Measurements from ENCODE around the gene TNNT2. TPM values are rescaled to one million over a fixed set of nuclear protein-coding genes. Genes with fewer than 3 reads are reported as not detected.

TNNT2 gene
- total RNA-seq, 1 experiment from 2014 or later = 0.90 TPM

DNA sequence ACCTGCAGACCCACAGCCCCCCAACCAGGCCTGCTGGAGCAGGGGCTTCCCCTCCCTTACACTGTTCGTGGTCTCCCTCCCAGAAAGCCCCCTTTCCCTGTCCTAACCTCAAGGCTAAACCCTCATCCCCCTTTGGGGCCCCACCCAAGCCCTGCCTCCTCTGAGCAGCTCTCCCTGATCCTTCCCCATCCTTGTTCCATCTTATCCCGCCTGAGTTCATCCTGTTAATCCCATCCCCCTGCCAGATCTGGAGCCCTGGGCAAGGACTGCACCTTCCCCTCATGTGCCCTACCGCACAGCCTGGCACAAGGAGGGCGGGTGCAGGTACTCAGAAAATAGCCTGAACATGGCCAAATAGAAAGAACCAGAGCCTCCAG is 6.9 kb upstream of the TNNT2 start:
- intact Hi-C loops (cut with micrococcal nuclease; ENCODE audit: unreplicated experiment) = no loop called here
- DNase-seq (ENCODE audit: low spot score) = no peak
- ChIA-PET CTCF (no interaction called here), POLR2A (ENCODE audit: low non-redundant PET) (no interaction called here)
- no peaks in the 10 kb centered on the region for H3K27me3 ChIP-seq (replicated peaks; ENCODE audit: insufficient read depth, low read depth, low read length, poor library complexity)
- no peaks in the 10 kb centered on the region for H3K36me3 ChIP-seq (ENCODE audit: insufficient read depth, low read length, poor library complexity, severe bottlenecking)
- H3K9me3 ChIP-seq (ENCODE audit: low read depth, low read length, poor library complexity, severe bottlenecking) = no peaks in the 10 kb centered on the region
- TF ChIP-seq, protein P1, sequence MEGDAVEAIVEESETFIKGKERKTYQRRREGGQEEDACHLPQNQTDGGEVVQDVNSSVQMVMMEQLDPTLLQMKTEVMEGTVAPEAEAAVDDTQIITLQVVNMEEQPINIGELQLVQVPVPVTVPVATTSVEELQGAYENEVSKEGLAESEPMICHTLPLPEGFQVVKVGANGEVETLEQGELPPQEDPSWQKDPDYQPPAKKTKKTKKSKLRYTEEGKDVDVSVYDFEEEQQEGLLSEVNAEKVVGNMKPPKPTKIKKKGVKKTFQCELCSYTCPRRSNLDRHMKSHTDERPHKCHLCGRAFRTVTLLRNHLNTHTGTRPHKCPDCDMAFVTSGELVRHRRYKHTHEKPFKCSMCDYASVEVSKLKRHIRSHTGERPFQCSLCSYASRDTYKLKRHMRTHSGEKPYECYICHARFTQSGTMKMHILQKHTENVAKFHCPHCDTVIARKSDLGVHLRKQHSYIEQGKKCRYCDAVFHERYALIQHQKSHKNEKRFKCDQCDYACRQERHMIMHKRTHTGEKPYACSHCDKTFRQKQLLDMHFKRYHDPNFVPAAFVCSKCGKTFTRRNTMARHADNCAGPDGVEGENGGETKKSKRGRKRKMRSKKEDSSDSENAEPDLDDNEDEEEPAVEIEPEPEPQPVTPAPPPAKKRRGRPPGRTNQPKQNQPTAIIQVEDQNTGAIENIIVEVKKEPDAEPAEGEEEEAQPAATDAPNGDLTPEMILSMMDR (conservative IDR thresholded peaks at IDR 0.05; ENCODE audit: low read depth, low read length) = no peak
- no peak for TF ChIP-seq EZH2 (IDR thresholded peaks at IDR 0.05; ENCODE audit: borderline replicate concordance, low read depth, low read length, poor library complexity, severe bottlenecking)
- no peak overlapping the region for H3K4me3 ChIP-seq (ENCODE audit: low read depth, low read length, poor library complexity, severe bottlenecking)
- H3K4me1 ChIP-seq (ENCODE audit: insufficient read depth, low read length, poor library complexity, severe bottlenecking) = no peaks in the 10 kb centered on the region
- no peak overlapping the region for H3K27ac ChIP-seq (ENCODE audit: low read depth, low read length, poor library complexity, severe bottlenecking)
- BruUV-seq (replicated peaks) = no TSS peak

DNA sequence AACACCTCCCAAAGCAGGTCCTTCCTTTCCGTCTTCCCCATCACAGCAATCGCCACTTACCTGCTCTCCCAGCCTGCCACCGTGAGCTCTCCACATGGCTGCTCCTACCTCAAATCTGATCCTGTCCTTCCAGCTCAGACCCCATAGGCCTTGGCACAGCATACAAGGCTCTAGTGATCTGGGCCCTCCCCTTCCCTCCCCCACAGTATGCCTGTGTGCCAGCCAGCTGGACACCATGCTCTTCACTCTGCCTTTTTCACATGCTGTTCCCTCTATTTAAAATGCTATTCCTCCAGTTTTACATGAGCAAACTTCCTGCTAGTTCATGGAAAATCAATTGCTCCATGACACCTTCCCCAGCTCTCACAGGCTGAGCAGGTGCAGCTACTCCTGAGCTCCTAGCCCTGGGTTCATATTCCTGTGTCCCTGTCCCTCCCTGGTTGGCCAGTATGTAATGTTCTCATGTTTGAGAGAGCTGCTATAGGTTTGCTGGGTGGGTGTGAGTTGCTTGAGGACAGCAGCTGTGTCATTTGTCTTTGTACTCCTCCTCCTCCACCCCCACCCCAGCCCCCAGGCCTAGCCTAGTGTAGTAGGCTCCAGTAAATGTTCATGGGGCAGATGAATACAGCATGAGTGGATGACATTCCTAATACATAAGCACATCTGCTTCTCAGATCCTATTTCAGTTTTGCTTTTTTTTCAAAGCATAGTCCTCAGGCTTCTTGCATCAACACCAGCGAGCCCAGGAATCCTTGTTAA is 6.3 kb upstream of the TNNT2 start:
- POLR2A ChIA-PET (ENCODE audit: low non-redundant PET) = no interaction called here
- intact Hi-C loops (cut with micrococcal nuclease; ENCODE audit: unreplicated experiment) = no loop called here

DNA sequence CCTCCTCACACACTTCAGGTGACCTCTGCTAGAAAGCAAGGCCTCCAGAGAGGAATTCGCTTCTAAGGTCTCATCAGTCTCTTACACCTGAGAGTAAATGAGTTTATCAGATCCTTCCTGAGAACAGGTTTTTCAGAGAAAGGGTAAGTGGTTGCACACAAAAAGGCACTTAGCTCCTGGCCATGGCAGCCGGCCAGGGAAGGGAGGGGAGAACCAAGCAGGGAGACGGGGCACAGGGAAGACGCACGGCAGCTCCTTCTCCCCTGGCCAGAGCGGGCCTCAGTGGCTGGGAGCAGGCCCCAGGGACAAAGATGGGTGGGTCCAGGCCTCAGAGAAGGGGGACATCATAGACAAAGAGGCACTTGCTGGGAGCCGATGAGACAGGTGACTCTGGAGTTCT is 3.6 kb upstream of the TNNT2 start:
- H3K27ac ChIP-seq (ENCODE audit: low read depth, low read length, poor library complexity, severe bottlenecking) = no peak overlapping the region
- ChIA-PET POLR2A (ENCODE audit: low non-redundant PET) (no interaction called here), CTCF (no interaction called here)
- no peaks in the 10 kb centered on the region for H3K36me3 ChIP-seq (ENCODE audit: insufficient read depth, low read length, poor library complexity, severe bottlenecking)
- no peak for DNase-seq (ENCODE audit: low spot score)
- intact Hi-C loops (cut with micrococcal nuclease; ENCODE audit: unreplicated experiment) = no loop called here
- H3K4me3 ChIP-seq (ENCODE audit: low read depth, low read length, poor library complexity, severe bottlenecking) = no peak overlapping the region
- no peak for TF ChIP-seq EZH2 (IDR thresholded peaks at IDR 0.05; ENCODE audit: borderline replicate concordance, low read depth, low read length, poor library complexity, severe bottlenecking)
- TF ChIP-seq, protein P1 (conservative IDR thresholded peaks at IDR 0.05; ENCODE audit: low read depth, low read length) = no peak
- BruUV-seq (replicated peaks) = no TSS peak
- H3K27me3 ChIP-seq (replicated peaks; ENCODE audit: insufficient read depth, low read depth, low read length, poor library complexity) = no peaks in the 10 kb centered on the region
- H3K9me3 ChIP-seq (ENCODE audit: low read depth, low read length, poor library complexity, severe bottlenecking) = no peaks in the 10 kb centered on the region
- H3K4me1 ChIP-seq (ENCODE audit: insufficient read depth, low read length, poor library complexity, severe bottlenecking) = no peaks in the 10 kb centered on the region

More for the DNA sequence above, 6.3 kb upstream of the TNNT2 start:
- CTCF ChIA-PET = no interaction called here
- H3K9me3 ChIP-seq (ENCODE audit: low read depth, low read length, poor library complexity, severe bottlenecking) = no peaks in the 10 kb centered on the region
- no peaks in the 10 kb centered on the region for H3K36me3 ChIP-seq (ENCODE audit: insufficient read depth, low read length, poor library complexity, severe bottlenecking)
- no peaks in the 10 kb centered on the region for H3K4me1 ChIP-seq (ENCODE audit: insufficient read depth, low read length, poor library complexity, severe bottlenecking)
- no peaks in the 10 kb centered on the region for H3K27me3 ChIP-seq (replicated peaks; ENCODE audit: insufficient read depth, low read depth, low read length, poor library complexity)
- no TSS peak for BruUV-seq (replicated peaks)
- no peak overlapping the region for H3K4me3 ChIP-seq (ENCODE audit: low read depth, low read length, poor library complexity, severe bottlenecking)
- peak; percentile 24 for DNase-seq (ENCODE audit: low spot score)
- no peak overlapping the region for H3K27ac ChIP-seq (ENCODE audit: low read depth, low read length, poor library complexity, severe bottlenecking)
- no peak for TF ChIP-seq EZH2 (IDR thresholded peaks at IDR 0.05; ENCODE audit: borderline replicate concordance, low read depth, low read length, poor library complexity, severe bottlenecking)
- TF ChIP-seq, protein P1 (conservative IDR thresholded peaks at IDR 0.05; ENCODE audit: low read depth, low read length) = no peak

Measured in A673 (cell line).